ENCODE data around the gene P2RY14. TPM values are rescaled to one million over a fixed set of nuclear protein-coding genes. Genes with fewer than 3 reads are reported as not detected.

The P2RY14 gene
- total RNA-seq, 1 donor from 2014 or later, result 0.60 TPM

GRCh38 chr3:151293127-151293526, 14.8 kb upstream of the P2RY14 start:
- TF ChIP-seq, protein P1, sequence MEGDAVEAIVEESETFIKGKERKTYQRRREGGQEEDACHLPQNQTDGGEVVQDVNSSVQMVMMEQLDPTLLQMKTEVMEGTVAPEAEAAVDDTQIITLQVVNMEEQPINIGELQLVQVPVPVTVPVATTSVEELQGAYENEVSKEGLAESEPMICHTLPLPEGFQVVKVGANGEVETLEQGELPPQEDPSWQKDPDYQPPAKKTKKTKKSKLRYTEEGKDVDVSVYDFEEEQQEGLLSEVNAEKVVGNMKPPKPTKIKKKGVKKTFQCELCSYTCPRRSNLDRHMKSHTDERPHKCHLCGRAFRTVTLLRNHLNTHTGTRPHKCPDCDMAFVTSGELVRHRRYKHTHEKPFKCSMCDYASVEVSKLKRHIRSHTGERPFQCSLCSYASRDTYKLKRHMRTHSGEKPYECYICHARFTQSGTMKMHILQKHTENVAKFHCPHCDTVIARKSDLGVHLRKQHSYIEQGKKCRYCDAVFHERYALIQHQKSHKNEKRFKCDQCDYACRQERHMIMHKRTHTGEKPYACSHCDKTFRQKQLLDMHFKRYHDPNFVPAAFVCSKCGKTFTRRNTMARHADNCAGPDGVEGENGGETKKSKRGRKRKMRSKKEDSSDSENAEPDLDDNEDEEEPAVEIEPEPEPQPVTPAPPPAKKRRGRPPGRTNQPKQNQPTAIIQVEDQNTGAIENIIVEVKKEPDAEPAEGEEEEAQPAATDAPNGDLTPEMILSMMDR (conservative IDR thresholded peaks at IDR 0.05), result no peak
- H3K27me3 Mint-ChIP-seq, result no peaks in the 10 kb centered on the region
- H3K4me3 Mint-ChIP-seq, result no peak overlapping the region
- H3K9me3 Mint-ChIP-seq, result no peaks in the 10 kb centered on the region
- no peaks in the 10 kb centered on the region for H3K36me3 Mint-ChIP-seq
- H3K27ac Mint-ChIP-seq, result peak overlapping the region; percentile 62
- H3K4me1 Mint-ChIP-seq (ENCODE audit: unreplicated experiment), result no peaks in the 10 kb centered on the region
- no peak for DNase-seq (ENCODE audit: extremely low spot score, unreplicated experiment)

DNA sequence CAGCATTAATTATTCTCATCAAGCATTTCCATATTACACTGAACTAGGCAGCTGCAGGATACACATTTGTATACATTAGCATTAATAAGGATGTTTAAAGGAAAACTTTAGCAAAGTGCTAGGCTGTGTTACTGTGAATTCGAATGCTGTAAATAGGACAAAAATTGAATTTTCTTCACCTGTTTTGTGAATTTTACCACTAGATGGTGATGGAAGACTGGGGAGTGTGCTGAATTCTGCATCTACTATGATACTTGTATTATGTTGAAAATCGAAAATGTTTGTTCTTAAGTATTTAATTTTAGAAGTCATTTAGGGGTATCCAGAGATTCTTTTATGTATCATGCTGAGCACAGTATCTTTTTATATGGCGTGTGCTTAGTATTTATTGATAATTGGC, 12.3 kb upstream of the P2RY14 start:
- TF ChIP-seq, protein P1 (conservative IDR thresholded peaks at IDR 0.05), result peak; percentile 62
- Mint-ChIP-seq H3K4me3 (no peak overlapping the region), H3K27me3 (no peaks in the 10 kb centered on the region), H3K4me1 (ENCODE audit: unreplicated experiment) (no peaks in the 10 kb centered on the region), H3K36me3 (no peaks in the 10 kb centered on the region), H3K27ac (no peak overlapping the region), H3K9me3 (no peaks in the 10 kb centered on the region)
- no peak for DNase-seq (ENCODE audit: extremely low spot score, unreplicated experiment)

DNA sequence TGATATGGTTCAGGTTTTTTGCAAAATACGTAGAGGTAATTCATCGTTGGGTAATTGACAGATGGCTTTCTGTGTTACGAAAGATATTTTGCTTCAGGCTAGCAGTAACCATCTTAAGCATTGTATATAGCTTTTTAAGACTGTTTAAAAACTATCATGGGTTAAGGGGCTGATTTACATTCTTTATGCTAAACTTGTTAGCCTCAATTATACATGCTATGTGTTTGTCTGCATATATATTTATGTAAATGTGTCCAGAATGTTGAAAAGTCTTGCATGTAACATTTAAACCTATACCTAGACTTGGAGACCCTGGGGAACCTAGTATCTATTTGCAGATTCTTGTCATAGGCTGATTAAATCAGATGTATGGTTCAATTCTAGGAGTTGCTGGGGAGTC, 11.1 kb upstream of the P2RY14 start:
- DNase-seq (ENCODE audit: extremely low spot score, unreplicated experiment), result no peak
- Mint-ChIP-seq H3K4me3 (no peak overlapping the region), H3K4me1 (ENCODE audit: unreplicated experiment) (no peaks in the 10 kb centered on the region), H3K27ac (no peak overlapping the region), H3K9me3 (no peaks in the 10 kb centered on the region), H3K27me3 (no peaks in the 10 kb centered on the region), H3K36me3 (no peaks in the 10 kb centered on the region)
- TF ChIP-seq, protein P1 (conservative IDR thresholded peaks at IDR 0.05), result no peak

- no peak overlapping the region for H3K27ac Mint-ChIP-seq
- DNase-seq (ENCODE audit: extremely low spot score, unreplicated experiment), result no peak
- H3K4me3 Mint-ChIP-seq, result no peak overlapping the region
Observed at GRCh38 chr3:151285940-151286339, 7.6 kb upstream of the P2RY14 start.

GRCh38 chr3:151283907-151284461, 5.6 kb upstream of the P2RY14 start:
- Mint-ChIP-seq H3K36me3 (no peaks in the 10 kb centered on the region), H3K4me3 (no peak overlapping the region), H3K27ac (no peak overlapping the region), H3K27me3 (no peaks in the 10 kb centered on the region), H3K4me1 (ENCODE audit: unreplicated experiment) (peaks cover 24% of the 10 kb centered on the region), H3K9me3 (no peaks in the 10 kb centered on the region)
- TF ChIP-seq, protein P1 (conservative IDR thresholded peaks at IDR 0.05), result no peak
- DNase-seq (ENCODE audit: extremely low spot score, unreplicated experiment), result no peak

More at GRCh38 chr3:151285940-151286339, 7.6 kb upstream of the P2RY14 start:
- TF ChIP-seq, protein P1 (conservative IDR thresholded peaks at IDR 0.05), result no peak
- Mint-ChIP-seq H3K4me1 (ENCODE audit: unreplicated experiment) (peaks cover 20% of the 10 kb centered on the region), H3K27me3 (no peaks in the 10 kb centered on the region), H3K9me3 (no peaks in the 10 kb centered on the region), H3K36me3 (no peaks in the 10 kb centered on the region)

DNA sequence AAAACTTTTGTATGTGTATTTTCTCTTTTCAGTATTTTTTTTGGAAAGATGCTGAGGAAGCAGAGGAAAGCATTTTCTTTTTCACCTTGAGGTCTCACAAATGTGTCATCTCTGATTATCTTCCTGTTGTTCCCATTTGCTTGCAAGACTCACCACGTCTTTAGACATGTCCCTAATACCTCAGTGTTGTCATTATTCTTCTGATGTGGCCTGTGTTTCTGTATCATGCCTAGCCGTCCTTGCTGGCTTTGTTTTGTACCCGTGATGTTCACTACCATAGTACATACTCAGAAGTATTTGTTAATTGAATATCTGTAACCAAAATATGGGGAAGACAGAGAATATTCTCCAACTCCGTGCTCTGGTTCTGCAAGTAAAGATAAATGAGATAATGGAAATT, 5.0 kb upstream of the P2RY14 start:
- Mint-ChIP-seq H3K36me3 (no peaks in the 10 kb centered on the region), H3K27me3 (no peaks in the 10 kb centered on the region), H3K27ac (no peak overlapping the region), H3K9me3 (no peaks in the 10 kb centered on the region), H3K4me1 (ENCODE audit: unreplicated experiment) (peaks cover 24% of the 10 kb centered on the region), H3K4me3 (no peak overlapping the region)
- DNase-seq (ENCODE audit: extremely low spot score, unreplicated experiment), result no peak
- TF ChIP-seq, protein P1 (conservative IDR thresholded peaks at IDR 0.05), result no peak

All from type B pancreatic cell (in vitro differentiated cells).